GM23248 (cell line): ENCODE results near the gene ATP6V1C2. TPM values are rescaled to one million over a fixed set of nuclear protein-coding genes. Genes with fewer than 3 reads are reported as not detected.

ENCODE experiments used
- DNase-seq: peaks from one replicate; pipeline ENCODE4 v3.0.0-alpha.2; 2015
- H2AFZ ChIP-seq: fragments of 200-600 bp; sonication (generic); 2 replicates; pipeline ENCODE4 v1.6.1; 2016; ENCODE audit warnings: antibody characterized with exemption
- H3F3A ChIP-seq: fragments of 200-600 bp; sonication (generic); 2 replicates; pipeline ENCODE4 v1.6.1; 2016; ENCODE audit warnings: mild to moderate bottlenecking, antibody characterized with exemption, mixed run types; ENCODE audit not compliant: insufficient read depth
- H3K27ac ChIP-seq: fragments of 200-600 bp; sonication (generic); 2 replicates; pipeline ENCODE4 v1.5.1; 2016; ENCODE audit warnings: mild to moderate bottlenecking
- H3K27me3 ChIP-seq: fragments of 200-600 bp; sonication (generic); replicated peaks from 2 replicates; pipeline ENCODE4 v1.6.1; 2016; ENCODE audit warnings: mild to moderate bottlenecking; ENCODE audit not compliant: insufficient read depth
- H3K36me3 ChIP-seq: fragments of 200-600 bp; sonication (generic); 2 replicates; pipeline ENCODE4 v1.6.1; 2016; ENCODE audit warnings: low read depth, mild to moderate bottlenecking
- H3K4me1 ChIP-seq: fragments of 200-600 bp; sonication (generic); 2 replicates; pipeline ENCODE4 v1.6.1; 2016; ENCODE audit warnings: mild to moderate bottlenecking; ENCODE audit not compliant: insufficient read depth
- H3K4me2 ChIP-seq: fragments of 200-600 bp; sonication (generic); one replicate; pipeline ENCODE4 v1.6.1; 2016; ENCODE audit warnings: mild to moderate bottlenecking; ENCODE audit not compliant: unreplicated experiment
- H3K4me3 ChIP-seq: fragments of 200-600 bp; sonication (generic); 2 replicates; pipeline ENCODE4 v1.5.1; 2016; ENCODE audit warnings: mild to moderate bottlenecking
- H3K79me2 ChIP-seq: fragments of 200-600 bp; sonication (generic); 2 replicates; pipeline ENCODE4 v1.6.1; 2016; ENCODE audit warnings: mild to moderate bottlenecking; ENCODE audit not compliant: insufficient read depth
- H3K9ac ChIP-seq: fragments of 200-600 bp; sonication (generic); 2 replicates; pipeline ENCODE4 v1.6.1; 2016; ENCODE audit warnings: mild to moderate bottlenecking
- H3K9me2 ChIP-seq: fragments of 200-600 bp; sonication (generic); 2 replicates; pipeline ENCODE4 v1.6.1; 2016; ENCODE audit warnings: mixed run types, mild to moderate bottlenecking, moderate library complexity; ENCODE audit not compliant: insufficient read depth
- H3K9me3 ChIP-seq: fragments of 200-600 bp; sonication (generic); one replicate; pipeline ENCODE4 v1.6.1; 2017; ENCODE audit warnings: low read depth
- H4K20me1 ChIP-seq: fragments of 200-600 bp; sonication (generic); 2 replicates; pipeline ENCODE4 v1.6.0; 2016; ENCODE audit not compliant: insufficient read depth
- EZH2 ChIP-seq: fragments of 200-600 bp; sonication (generic); IDR thresholded peaks from 2 replicates; pipeline ENCODE4 v1.6.1; 2018; ENCODE audit warnings: antibody characterized with exemption, mild to moderate bottlenecking; ENCODE audit not compliant: insufficient read depth, poor library complexity, severe bottlenecking
- EZH2phosphoT487 ChIP-seq: fragments of 200-600 bp; sonication (generic); IDR thresholded peaks from 2 replicates; pipeline ENCODE4 v1.6.1; 2018; ENCODE audit warnings: antibody characterized with exemption, moderate library complexity, mild to moderate bottlenecking, low read depth; ENCODE audit not compliant: insufficient read depth
- WGBS, 2 experiments: methylation state at CpG; one replicate each; pipeline ENCODE4 v1.1.6; 2015 to 2017; ENCODE audit warnings: low lambda C conversion rate in 2 of 2, low coverage in 1 of 2; ENCODE audit errors: missing lambda C conversion rate in 2 of 2; 5-methylcytosine and 5-hydroxymethylcytosine counted together
- in situ Hi-C: fragments of 300-500 bp; cut with MboI; formaldehyde crosslinking; loops from 2 replicates; pipeline ENCODE4 v1.15.0; 2020
- polyA plus RNA-seq: library from polyadenylated mRNA; unstranded; fragments of >200 nt; fragmentation: Nextera tagmentation; extraction: Ambion mirVana; gene quantifications from 2 replicates; pipeline ENCODE4 v1.2.1, GENCODE V29; 2016
- total RNA-seq: library from RNA; depleted of rRNA; stranded (reverse); fragments of >200 nt; shearing (Covaris generic); gene quantifications from 2 replicates; pipeline ENCODE4 v1.2.3, GENCODE V29; 2014

The ATP6V1C2 gene
- total and polyA plus RNA-seq, 2 experiments from 2014 or later: 0.53 TPM; not detected in 1

GRCh38 chr2:10733566-10733925, 12.1 kb downstream of the ATP6V1C2 start:
- in situ Hi-C loops: no loop called here
- H3K9me3 ChIP-seq: no peaks in the 10 kb centered on the region
- no peak overlapping the region for H3K9ac ChIP-seq
- H3K79me2 ChIP-seq: no peaks in the 10 kb centered on the region
- H3K36me3 ChIP-seq: no peaks in the 10 kb centered on the region
- WGBS, 2 experiments: 63 to 68% methylated on average over 6 of the region's 6 CpGs
- peaks cover 5% of the 10 kb centered on the region; the same call in 1 of the 2 replicates for H3K27me3 ChIP-seq
- no peak for DNase-seq
- no peak overlapping the region for H3K4me2 ChIP-seq
- no peaks in the 10 kb centered on the region for H3K4me1 ChIP-seq
- no peak overlapping the region for H3K27ac ChIP-seq
- H3F3A ChIP-seq: no peaks in the 10 kb centered on the region
- H3K9me2 ChIP-seq: no peaks in the 10 kb centered on the region
- no peak overlapping the region for H2AFZ ChIP-seq
- H3K4me3 ChIP-seq: no peak overlapping the region
- H4K20me1 ChIP-seq: no peaks in the 10 kb centered on the region
- no peak for TF ChIP-seq EZH2phosphoT487
- no peak for TF ChIP-seq EZH2

DNA sequence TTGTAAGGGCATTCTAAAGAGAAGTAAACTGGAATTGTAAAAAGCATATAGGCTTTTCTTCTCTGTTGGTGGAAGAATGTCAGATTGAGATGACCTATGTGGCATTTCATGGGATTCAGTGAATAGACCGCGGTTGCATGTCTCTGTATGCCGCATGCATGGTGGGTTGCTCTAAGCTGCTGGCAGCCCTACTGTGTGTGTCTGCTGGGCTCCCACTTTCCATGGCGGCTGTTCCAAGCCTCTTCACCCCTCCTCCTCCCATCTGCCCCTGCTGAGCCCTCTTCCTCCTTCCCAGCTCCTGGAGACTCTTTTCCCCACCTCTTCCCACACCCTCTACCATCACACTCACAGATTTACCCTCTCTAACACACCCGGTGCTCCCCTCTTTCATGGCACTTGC, 12.6 kb downstream of the ATP6V1C2 start:
- Histone ChIP-seq H3K36me3 (no peaks in the 10 kb centered on the region), H3K27me3 (peaks cover 5% of the 10 kb centered on the region; the same call in 1 of the 2 replicates), H3K79me2 (no peaks in the 10 kb centered on the region), H3K4me2 (no peak overlapping the region), H3K9me2 (no peaks in the 10 kb centered on the region), H3K27ac (no peak overlapping the region), H3K9me3 (no peaks in the 10 kb centered on the region), H3K4me1 (no peaks in the 10 kb centered on the region), H3K4me3 (no peak overlapping the region), H2AFZ (no peak overlapping the region), H3K9ac (no peak overlapping the region), H4K20me1 (no peaks in the 10 kb centered on the region), H3F3A (no peaks in the 10 kb centered on the region)
- in situ Hi-C loops: no loop called here
- no peak for DNase-seq
- WGBS, 2 experiments: 77 to 88% methylated on average over 5 of the region's 5 CpGs
- TF ChIP-seq EZH2 (no peak), EZH2phosphoT487 (no peak)

GRCh38 chr2:10738192-10738591, 16.8 kb downstream of the ATP6V1C2 start:
- H3K27me3 ChIP-seq: peaks cover 10% of the 10 kb centered on the region; the same call in 1 of the 2 replicates
- no peaks in the 10 kb centered on the region for H3K4me1 ChIP-seq
- H2AFZ ChIP-seq: no peak overlapping the region
- H3K9ac ChIP-seq: no peak overlapping the region
- no peak for TF ChIP-seq EZH2phosphoT487
- TF ChIP-seq EZH2: no peak
- H3K27ac ChIP-seq: no peak overlapping the region
- H3K4me3 ChIP-seq: no peak overlapping the region
- no peaks in the 10 kb centered on the region for H3K79me2 ChIP-seq
- no peaks in the 10 kb centered on the region for H3K9me2 ChIP-seq
- in situ Hi-C loops: no loop called here
- H3F3A ChIP-seq: no peaks in the 10 kb centered on the region
- no peaks in the 10 kb centered on the region for H3K9me3 ChIP-seq
- no peak for DNase-seq
- no peaks in the 10 kb centered on the region for H4K20me1 ChIP-seq
- H3K36me3 ChIP-seq: no peaks in the 10 kb centered on the region
- H3K4me2 ChIP-seq: no peak overlapping the region
- WGBS, 2 experiments: 81 to 82% methylated on average over 6 of the region's 6 CpGs

GRCh38 chr2:10740226-10740625, 18.8 kb downstream of the ATP6V1C2 start:
- no peak for TF ChIP-seq EZH2phosphoT487
- no peak for TF ChIP-seq EZH2
- 45 to 47% methylated on average over 3 of the region's 3 CpGs for WGBS, 2 experiments
- Histone ChIP-seq H2AFZ (no peak overlapping the region), H3K27ac (no peak overlapping the region), H3K9ac (no peak overlapping the region), H3K4me3 (no peak overlapping the region), H3K79me2 (no peaks in the 10 kb centered on the region), H3K4me2 (no peak overlapping the region), H3K27me3 (peaks cover 10% of the 10 kb centered on the region; the same call in 1 of the 2 replicates), H4K20me1 (no peaks in the 10 kb centered on the region), H3K4me1 (no peaks in the 10 kb centered on the region), H3F3A (no peaks in the 10 kb centered on the region), H3K9me3 (no peaks in the 10 kb centered on the region), H3K36me3 (no peaks in the 10 kb centered on the region), H3K9me2 (no peaks in the 10 kb centered on the region)
- no peak for DNase-seq
- in situ Hi-C loops: no loop called here

- no peaks in the 10 kb centered on the region for H3K9me2 ChIP-seq
- 47 to 56% methylated on average over 2 of the region's 2 CpGs for WGBS, 2 experiments
- in situ Hi-C loops: no loop called here
Observed at GRCh38 chr2:10741139-10741538, 19.7 kb downstream of the ATP6V1C2 start.

More at GRCh38 chr2:10741139-10741538, 19.7 kb downstream of the ATP6V1C2 start:
- DNase-seq: no peak
- Histone ChIP-seq H3K27me3 (peaks cover 8% of the 10 kb centered on the region; the same call in 1 of the 2 replicates), H3K36me3 (no peaks in the 10 kb centered on the region), H3K4me2 (no peak overlapping the region), H3K79me2 (no peaks in the 10 kb centered on the region), H3K27ac (no peak overlapping the region), H2AFZ (no peak overlapping the region), H3F3A (no peaks in the 10 kb centered on the region), H3K4me3 (no peak overlapping the region), H3K4me1 (no peaks in the 10 kb centered on the region), H4K20me1 (no peaks in the 10 kb centered on the region), H3K9ac (no peak overlapping the region), H3K9me3 (no peaks in the 10 kb centered on the region)
- TF ChIP-seq EZH2phosphoT487: no peak
- TF ChIP-seq EZH2: no peak
